Measurements from ENCODE around the gene NRCAM.

DNA sequence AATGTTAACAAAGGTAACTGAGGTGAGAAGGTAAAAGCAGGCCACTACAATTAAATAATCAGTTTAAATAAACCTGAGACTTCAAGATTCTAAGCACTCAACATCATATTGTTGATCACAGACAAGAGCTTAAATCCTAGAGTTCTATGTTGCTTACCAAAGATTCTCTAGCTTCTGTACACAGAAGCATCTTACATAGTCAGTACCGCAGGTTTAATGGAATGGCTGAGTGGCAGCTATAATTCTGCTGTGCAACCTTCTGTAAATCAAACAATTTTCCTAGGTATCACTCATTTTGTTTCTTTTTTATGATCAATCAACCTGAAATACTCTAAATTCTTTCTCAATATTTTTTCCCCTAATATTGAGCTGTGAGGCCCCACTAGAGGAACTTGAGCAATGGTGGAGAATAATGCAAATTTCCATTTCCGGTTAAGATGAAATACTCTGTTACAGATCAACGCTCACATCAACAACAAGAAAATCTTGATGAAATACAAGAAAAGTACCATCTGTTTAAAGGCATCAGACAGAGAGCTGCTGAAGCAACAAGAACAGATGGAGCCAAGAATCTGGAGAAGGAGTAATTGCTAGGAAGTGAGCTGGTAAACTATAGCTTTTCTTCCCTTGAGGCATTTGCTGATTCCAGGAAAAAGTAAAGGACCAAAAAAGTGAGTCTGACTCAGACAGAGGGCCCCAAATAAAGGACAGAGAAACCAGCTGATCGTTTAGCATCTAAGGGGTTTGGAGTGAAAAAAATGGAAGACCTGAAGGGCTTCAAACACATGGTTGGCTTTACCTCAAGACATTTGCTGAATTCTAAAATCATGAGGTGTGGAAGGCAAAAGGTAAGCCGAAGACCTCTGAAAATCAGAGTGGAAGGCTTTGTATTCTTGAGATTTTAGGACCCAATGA is 47.1 kb upstream of the NRCAM start:
- TF ChIP-seq, protein P1, sequence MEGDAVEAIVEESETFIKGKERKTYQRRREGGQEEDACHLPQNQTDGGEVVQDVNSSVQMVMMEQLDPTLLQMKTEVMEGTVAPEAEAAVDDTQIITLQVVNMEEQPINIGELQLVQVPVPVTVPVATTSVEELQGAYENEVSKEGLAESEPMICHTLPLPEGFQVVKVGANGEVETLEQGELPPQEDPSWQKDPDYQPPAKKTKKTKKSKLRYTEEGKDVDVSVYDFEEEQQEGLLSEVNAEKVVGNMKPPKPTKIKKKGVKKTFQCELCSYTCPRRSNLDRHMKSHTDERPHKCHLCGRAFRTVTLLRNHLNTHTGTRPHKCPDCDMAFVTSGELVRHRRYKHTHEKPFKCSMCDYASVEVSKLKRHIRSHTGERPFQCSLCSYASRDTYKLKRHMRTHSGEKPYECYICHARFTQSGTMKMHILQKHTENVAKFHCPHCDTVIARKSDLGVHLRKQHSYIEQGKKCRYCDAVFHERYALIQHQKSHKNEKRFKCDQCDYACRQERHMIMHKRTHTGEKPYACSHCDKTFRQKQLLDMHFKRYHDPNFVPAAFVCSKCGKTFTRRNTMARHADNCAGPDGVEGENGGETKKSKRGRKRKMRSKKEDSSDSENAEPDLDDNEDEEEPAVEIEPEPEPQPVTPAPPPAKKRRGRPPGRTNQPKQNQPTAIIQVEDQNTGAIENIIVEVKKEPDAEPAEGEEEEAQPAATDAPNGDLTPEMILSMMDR (IDR thresholded peaks at IDR 0.05), result no peak
- TF ChIP-seq POLR2AphosphoS5 (IDR thresholded peaks at IDR 0.05; ENCODE audit: insufficient read depth in 1 of 2, low read depth in 1 of 2), result no peak

All from vagina (tissue), 2 donors.